ENCODE results near the gene SBNO2. TPM values are rescaled to one million over a fixed set of nuclear protein-coding genes. Genes with fewer than 3 reads are reported as not detected.
A peak's percentile ranks its signal among the peaks of the same experiment; 100 is the strongest.
"Not testable (repeated sequence)": the region's sequence is repeated elsewhere in the genome, so short reads cannot be mapped to it uniquely, and the experiment has no call there.

The SBNO2 gene
- total RNA-seq, 2 donors from 2014 or later = 14.7 to 17.7 TPM

- Histone ChIP-seq H3K36me3 (peaks cover 21% of the 10 kb centered on the region), H3K27ac (peak overlapping the region; percentile 78 to 80), H3K27me3 (no peaks in the 10 kb centered on the region), H3K9me3 (no peaks in the 10 kb centered on the region), H3K4me3 (peak overlapping the region; percentile 58 to 60), H3K4me1 (peaks cover 0 to 48% of the 10 kb centered on the region in 2 donors)
- no peak for TF ChIP-seq CTCF (IDR thresholded peaks at IDR 0.05)
- DNase-seq (ENCODE audit: low spot score) = no peak
These were observed 43.0 kb downstream of the SBNO2 start for GRCh38 chr19:1130771-1131717.

- DNase-seq (ENCODE audit: low spot score) = no peak
- H3K9me3 ChIP-seq = no peaks in the 10 kb centered on the region
- TF ChIP-seq CTCF (IDR thresholded peaks at IDR 0.05) = no peak
- no peak overlapping the region for H3K4me3 ChIP-seq
- H3K27me3 ChIP-seq = no peaks in the 10 kb centered on the region
- H3K4me1 ChIP-seq = peaks cover 0 to 40% of the 10 kb centered on the region in 2 donors
- no peak overlapping the region for H3K27ac ChIP-seq
- peaks cover 36% of the 10 kb centered on the region for H3K36me3 ChIP-seq
These were observed 44.5 kb downstream of the SBNO2 start for GRCh38 chr19:1129535-1129934.

GRCh38 chr19:1129084-1129483 is 45.0 kb downstream of the SBNO2 start:
- not testable (repeated sequence) for H3K27me3 ChIP-seq; DNase-seq (ENCODE audit: low spot score); H3K4me3 ChIP-seq; H3K27ac ChIP-seq; H3K9me3 ChIP-seq
- Histone ChIP-seq H3K4me1 (peaks cover 0 to 40% of the 10 kb centered on the region in 2 donors), H3K36me3 (peaks cover 40% of the 10 kb centered on the region)

GRCh38 chr19:1128106-1128505 is 46.0 kb downstream of the SBNO2 start:
- Histone ChIP-seq H3K4me1 (peaks cover 0 to 35% of the 10 kb centered on the region in 2 donors), H3K9me3 (no peaks in the 10 kb centered on the region), H3K27me3 (no peaks in the 10 kb centered on the region), H3K4me3 (no peak overlapping the region), H3K36me3 (peaks cover 50% of the 10 kb centered on the region), H3K27ac (no peak overlapping the region)
- no peak for DNase-seq (ENCODE audit: low spot score)
- no peak for TF ChIP-seq CTCF (IDR thresholded peaks at IDR 0.05)

GRCh38 chr19:1126984-1127760 is 46.9 kb downstream of the SBNO2 start:
- Histone ChIP-seq H3K27ac (no peak overlapping the region), H3K4me3 (no peak overlapping the region), H3K9me3 (no peaks in the 10 kb centered on the region), H3K36me3 (peaks cover 60% of the 10 kb centered on the region), H3K27me3 (no peaks in the 10 kb centered on the region), H3K4me1 (peaks cover 0 to 26% of the 10 kb centered on the region in 2 donors)
- TF ChIP-seq CTCF (IDR thresholded peaks at IDR 0.05) = no peak
- no peak for DNase-seq (ENCODE audit: low spot score)
